ENCODE measurements around the gene SPECC1.

DNA sequence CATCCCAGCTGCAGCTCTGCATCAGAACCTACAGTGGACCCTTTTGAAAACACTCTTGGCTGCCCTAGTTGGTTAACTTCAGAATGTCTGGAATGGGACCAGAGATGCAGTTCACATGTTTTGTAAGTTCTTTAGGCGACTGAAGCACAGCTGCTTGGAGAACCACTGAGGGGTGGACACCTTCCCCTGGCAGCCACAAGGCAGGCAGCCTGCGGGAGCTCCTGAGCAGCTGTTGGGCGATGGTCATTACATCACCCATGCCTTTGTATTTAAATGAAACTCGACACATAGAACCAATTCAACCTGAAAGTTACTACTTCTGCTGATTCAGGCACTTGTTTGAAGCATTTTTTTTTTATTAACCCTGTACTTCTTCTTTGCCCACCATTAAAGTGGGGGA, 306.7 kb downstream of the SPECC1 start:
- TF ChIP-seq POLR2A (IDR thresholded peaks at IDR 0.05; ENCODE audit: low read length): no peak
- no peak for TF ChIP-seq GATA1 (IDR thresholded peaks at IDR 0.05; ENCODE audit: low read depth, low read length)

All from erythroblast (primary cell).